Upper lobe of right lung (tissue), 1 donor: ENCODE measurements around the gene ASTN2. TPM values are rescaled to one million over a fixed set of nuclear protein-coding genes. Genes with fewer than 3 reads are reported as not detected.
A peak's percentile ranks its signal among the peaks of the same experiment; 100 is the strongest.

Source experiments
- ATAC-seq: fragments of 200-7000 bp; cut with Tn5 transposase; one replicate; pipeline ENCODE4 v1.9.1; 2020; ENCODE audit warnings: mild to moderate bottlenecking, moderate library complexity
- DNase-seq: peaks from one replicate; pipeline ENCODE4 v3.0.0-alpha.2; 2020
- H3K27ac ChIP-seq: fragments of 200-600 bp; one replicate; pipeline ENCODE4 v1.8.0; 2022
- H3K27me3 ChIP-seq: fragments of 200-600 bp; one replicate; pipeline ENCODE4 v1.8.0; 2022; ENCODE audit warnings: mild to moderate bottlenecking
- H3K36me3 ChIP-seq: fragments of 200-600 bp; one replicate; pipeline ENCODE4 v1.8.0; 2022
- H3K4me1 ChIP-seq: fragments of 200-600 bp; one replicate; pipeline ENCODE4 v1.8.0; 2022
- H3K4me3 ChIP-seq: fragments of 200-600 bp; one replicate; pipeline ENCODE4 v1.8.0; 2022; ENCODE audit warnings: mild to moderate bottlenecking
- H3K9me3 ChIP-seq: fragments of 200-600 bp; one replicate; pipeline ENCODE4 v1.8.0; 2022
- intact Hi-C: fragments of 100-400 bp; cut with DNase I; formaldehyde crosslinking; loops from one replicate; pipeline ENCODE4 v1.11.0; 2022
- long read RNA-seq: library from polyadenylated mRNA; unstranded; transcript quantifications from one replicate; pipeline ENCODE4 v2.0.0, GENCODE V29; 2021
- total RNA-seq: library from RNA; stranded (reverse); fragmentation: NEBNext Ultra II Directional; extraction: Animal tissue kit (Norgen Biotek cat#: 25700); gene quantifications from one replicate; pipeline ENCODE4 v1.2.1, GENCODE V29; 2021
- TF ChIP-seq, protein P1 (sequence below): fragments of 200-600 bp; IDR thresholded peaks from one replicate; pipeline ENCODE4 v1.8.0; 2022; ENCODE audit warnings: antibody characterized with exemption
- donor health status: DM: no; HTN: yes; CAD: no; lungs with severe emphysema.

ASTN2 gene, protein sequence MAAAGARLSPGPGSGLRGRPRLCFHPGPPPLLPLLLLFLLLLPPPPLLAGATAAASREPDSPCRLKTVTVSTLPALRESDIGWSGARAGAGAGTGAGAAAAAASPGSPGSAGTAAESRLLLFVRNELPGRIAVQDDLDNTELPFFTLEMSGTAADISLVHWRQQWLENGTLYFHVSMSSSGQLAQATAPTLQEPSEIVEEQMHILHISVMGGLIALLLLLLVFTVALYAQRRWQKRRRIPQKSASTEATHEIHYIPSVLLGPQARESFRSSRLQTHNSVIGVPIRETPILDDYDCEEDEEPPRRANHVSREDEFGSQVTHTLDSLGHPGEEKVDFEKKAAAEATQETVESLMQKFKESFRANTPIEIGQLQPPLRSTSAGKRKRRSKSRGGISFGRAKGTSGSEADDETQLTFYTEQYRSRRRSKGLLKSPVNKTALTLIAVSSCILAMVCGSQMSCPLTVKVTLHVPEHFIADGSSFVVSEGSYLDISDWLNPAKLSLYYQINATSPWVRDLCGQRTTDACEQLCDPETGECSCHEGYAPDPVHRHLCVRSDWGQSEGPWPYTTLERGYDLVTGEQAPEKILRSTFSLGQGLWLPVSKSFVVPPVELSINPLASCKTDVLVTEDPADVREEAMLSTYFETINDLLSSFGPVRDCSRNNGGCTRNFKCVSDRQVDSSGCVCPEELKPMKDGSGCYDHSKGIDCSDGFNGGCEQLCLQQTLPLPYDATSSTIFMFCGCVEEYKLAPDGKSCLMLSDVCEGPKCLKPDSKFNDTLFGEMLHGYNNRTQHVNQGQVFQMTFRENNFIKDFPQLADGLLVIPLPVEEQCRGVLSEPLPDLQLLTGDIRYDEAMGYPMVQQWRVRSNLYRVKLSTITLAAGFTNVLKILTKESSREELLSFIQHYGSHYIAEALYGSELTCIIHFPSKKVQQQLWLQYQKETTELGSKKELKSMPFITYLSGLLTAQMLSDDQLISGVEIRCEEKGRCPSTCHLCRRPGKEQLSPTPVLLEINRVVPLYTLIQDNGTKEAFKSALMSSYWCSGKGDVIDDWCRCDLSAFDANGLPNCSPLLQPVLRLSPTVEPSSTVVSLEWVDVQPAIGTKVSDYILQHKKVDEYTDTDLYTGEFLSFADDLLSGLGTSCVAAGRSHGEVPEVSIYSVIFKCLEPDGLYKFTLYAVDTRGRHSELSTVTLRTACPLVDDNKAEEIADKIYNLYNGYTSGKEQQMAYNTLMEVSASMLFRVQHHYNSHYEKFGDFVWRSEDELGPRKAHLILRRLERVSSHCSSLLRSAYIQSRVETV (N-terminal part only)
- total RNA-seq = 3.8 TPM
- long read RNA-seq, full-length matches to known transcripts = 1 of 26 reads
- long read RNA-seq, partial matches to known transcripts = 5 of 26 reads
- long read RNA-seq, other reads (novel, unspliced or antisense) = 20 of 26 reads

DNA sequence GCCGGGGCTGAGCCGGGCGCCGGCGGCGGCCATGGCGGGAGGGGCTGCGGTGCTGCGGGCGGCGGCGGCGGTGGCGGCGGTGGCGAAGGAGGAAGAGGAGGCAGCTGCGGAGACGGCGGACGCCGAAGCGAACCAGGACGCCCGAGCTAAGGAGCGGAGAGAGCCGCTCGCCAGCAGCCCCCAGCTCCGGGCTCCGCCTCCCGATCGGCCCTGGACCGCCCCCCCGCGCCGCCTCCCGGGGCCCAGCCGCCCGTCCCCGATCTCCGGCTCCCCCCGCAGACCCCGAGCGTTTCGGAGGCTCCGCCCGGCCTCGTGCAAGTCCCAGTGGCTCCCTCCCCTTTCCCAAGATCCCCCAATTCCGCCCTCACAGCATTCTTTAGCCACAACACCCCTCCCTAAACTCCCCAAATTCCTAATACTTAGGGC lies at the start of gene ASTN2:
Gene ASTN2 (minus strand): TSS at position 152 of the 426 bp plus-strand sequence. CDS start 119 bp downstream, at position 33.
- TF ChIP-seq, protein P1, sequence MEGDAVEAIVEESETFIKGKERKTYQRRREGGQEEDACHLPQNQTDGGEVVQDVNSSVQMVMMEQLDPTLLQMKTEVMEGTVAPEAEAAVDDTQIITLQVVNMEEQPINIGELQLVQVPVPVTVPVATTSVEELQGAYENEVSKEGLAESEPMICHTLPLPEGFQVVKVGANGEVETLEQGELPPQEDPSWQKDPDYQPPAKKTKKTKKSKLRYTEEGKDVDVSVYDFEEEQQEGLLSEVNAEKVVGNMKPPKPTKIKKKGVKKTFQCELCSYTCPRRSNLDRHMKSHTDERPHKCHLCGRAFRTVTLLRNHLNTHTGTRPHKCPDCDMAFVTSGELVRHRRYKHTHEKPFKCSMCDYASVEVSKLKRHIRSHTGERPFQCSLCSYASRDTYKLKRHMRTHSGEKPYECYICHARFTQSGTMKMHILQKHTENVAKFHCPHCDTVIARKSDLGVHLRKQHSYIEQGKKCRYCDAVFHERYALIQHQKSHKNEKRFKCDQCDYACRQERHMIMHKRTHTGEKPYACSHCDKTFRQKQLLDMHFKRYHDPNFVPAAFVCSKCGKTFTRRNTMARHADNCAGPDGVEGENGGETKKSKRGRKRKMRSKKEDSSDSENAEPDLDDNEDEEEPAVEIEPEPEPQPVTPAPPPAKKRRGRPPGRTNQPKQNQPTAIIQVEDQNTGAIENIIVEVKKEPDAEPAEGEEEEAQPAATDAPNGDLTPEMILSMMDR = no peak
- no peaks in the 10 kb centered on the region for H3K9me3 ChIP-seq
- no peaks in the 10 kb centered on the region for H3K36me3 ChIP-seq
- intact Hi-C loops = no loop called here
- peaks cover 5% of the 10 kb centered on the region for H3K4me1 ChIP-seq
- peak within 1 kb of the TSS; percentile 14 for H3K4me3 ChIP-seq
- H3K27me3 ChIP-seq = peaks cover 51% of the 10 kb centered on the region
- DNase-seq (no peak), ATAC-seq (no peak)
- no peak within 1 kb of the TSS for H3K27ac ChIP-seq

DNA sequence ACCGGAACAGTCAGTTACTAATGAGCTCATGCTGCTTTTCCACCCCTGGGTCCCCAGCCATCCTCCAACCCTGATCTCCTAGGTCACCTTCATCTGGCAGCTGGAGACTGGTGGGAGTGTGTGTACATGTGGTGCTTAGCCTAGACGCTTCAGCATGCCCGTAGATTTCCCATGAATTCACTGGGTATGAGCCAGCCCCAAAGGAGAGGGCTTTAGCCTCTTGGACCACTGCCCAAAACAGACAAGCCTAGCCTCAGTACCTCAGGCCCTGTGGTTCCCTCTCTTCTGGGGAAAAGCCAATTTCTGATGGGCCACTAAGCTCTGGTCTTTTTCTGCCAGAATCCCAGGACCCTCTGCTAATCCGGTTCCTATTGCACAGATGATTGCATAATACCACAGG lies 48.0 kb upstream of the ASTN2 start:
- Histone ChIP-seq H3K9me3 (no peaks in the 10 kb centered on the region), H3K36me3 (no peaks in the 10 kb centered on the region), H3K27me3 (peaks cover 8% of the 10 kb centered on the region), H3K27ac (no peak overlapping the region), H3K4me3 (no peak overlapping the region), H3K4me1 (no peaks in the 10 kb centered on the region)
- TF ChIP-seq, protein P1 = no peak
- ATAC-seq = no peak
- intact Hi-C loops = no loop called here
- no peak for DNase-seq

DNA sequence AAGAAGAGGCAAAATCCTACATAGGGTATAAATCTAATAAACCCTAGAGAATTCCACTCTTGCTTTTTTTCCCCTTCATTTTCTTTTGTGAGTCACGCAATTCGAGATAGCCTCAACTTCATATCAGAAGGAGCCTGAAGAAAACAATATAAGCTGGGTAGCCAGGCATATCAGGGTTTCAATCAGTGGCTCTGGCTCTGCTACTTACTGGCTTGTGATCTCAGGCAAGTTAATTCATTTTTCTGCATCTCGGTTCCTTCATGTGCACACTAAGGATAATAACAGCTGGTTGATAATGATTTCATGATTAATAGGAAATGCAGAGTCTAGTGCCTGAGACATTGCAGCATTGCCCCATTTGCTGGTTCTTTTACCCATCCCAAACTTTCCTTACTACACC lies 46.5 kb upstream of the ASTN2 start:
- H3K36me3 ChIP-seq = no peaks in the 10 kb centered on the region
- DNase-seq = no peak
- TF ChIP-seq, protein P1 = no peak
- no peak for ATAC-seq
- H3K4me3 ChIP-seq = no peak overlapping the region
- no peaks in the 10 kb centered on the region for H3K4me1 ChIP-seq
- H3K27me3 ChIP-seq = peaks cover 8% of the 10 kb centered on the region
- H3K9me3 ChIP-seq = no peaks in the 10 kb centered on the region
- no peak overlapping the region for H3K27ac ChIP-seq
- intact Hi-C loops = no loop called here

DNA sequence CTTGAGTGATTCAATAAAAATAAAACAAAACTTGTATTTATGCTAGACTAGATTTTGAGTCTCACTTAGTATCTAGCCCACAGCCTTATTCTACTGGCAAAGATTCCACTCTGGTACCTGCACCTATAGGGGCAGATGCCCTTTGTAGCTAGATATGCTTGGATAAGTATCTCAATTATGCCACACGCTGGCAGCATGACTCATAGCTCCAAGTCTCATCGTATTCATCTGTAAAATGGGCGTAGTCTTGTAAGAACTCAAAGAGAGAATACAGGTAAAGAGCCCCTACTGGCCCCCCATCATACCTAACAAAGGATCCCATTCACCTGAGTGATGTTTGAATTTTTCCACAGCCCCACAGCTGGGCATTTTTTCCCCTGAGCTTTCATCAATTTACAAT lies 45.9 kb upstream of the ASTN2 start:
- peaks cover 8% of the 10 kb centered on the region for H3K27me3 ChIP-seq
- H3K27ac ChIP-seq = no peak overlapping the region
- H3K4me1 ChIP-seq = no peaks in the 10 kb centered on the region
- TF ChIP-seq, protein P1 = no peak
- ATAC-seq (no peak), DNase-seq (no peak)
- intact Hi-C loops = no loop called here
- no peaks in the 10 kb centered on the region for H3K36me3 ChIP-seq
- no peak overlapping the region for H3K4me3 ChIP-seq
- H3K9me3 ChIP-seq = no peaks in the 10 kb centered on the region

DNA sequence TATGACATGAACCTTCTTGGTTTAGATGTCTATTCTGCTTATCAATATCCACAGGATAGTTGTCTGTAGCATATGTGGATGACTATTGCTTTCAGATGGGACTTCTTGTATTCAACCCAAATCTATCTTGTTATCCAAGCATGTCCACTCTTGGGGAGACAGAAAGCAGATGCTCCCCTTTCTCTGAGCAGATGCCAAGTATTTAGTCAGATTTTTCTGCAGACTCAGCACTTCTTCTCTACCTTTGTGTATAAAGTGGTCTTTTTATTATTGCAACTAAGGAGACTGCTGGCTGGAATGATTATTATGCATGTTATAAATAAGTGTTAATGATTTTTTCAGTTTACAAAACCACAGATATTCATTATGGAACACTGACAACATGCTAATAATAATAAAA lies 45.1 kb upstream of the ASTN2 start:
- Histone ChIP-seq H3K4me3 (no peak overlapping the region), H3K9me3 (no peaks in the 10 kb centered on the region), H3K4me1 (no peaks in the 10 kb centered on the region), H3K36me3 (no peaks in the 10 kb centered on the region), H3K27ac (no peak overlapping the region), H3K27me3 (peaks cover 2% of the 10 kb centered on the region)
- DNase-seq (no peak), ATAC-seq (no peak)
- TF ChIP-seq, protein P1 = no peak
- intact Hi-C loops = no loop called here
